ENCODE data around the gene PCSK1. TPM values are rescaled to one million over a fixed set of nuclear protein-coding genes. Genes with fewer than 3 reads are reported as not detected.

The PCSK1 gene
- total RNA-seq, 1 experiment from 2014 or later = 0.41 TPM

DNA sequence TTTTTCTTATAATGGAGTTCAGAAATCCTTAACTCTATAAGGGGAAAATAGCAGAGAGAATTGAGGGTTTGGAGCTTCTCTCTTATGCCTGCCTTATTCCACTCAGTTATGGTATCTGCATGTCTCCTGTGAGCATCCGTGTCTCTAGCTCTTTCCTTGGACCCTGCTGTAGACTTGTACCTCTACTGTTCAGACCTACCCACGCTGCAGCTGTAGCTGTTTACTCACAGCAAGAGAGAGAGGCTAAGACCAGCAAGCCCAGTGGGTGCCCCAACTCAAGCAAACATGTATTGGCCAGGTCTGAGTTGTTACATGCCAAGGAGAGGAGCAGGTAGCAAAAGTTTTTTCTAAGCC lies 7.1 kb upstream of the PCSK1 start:
- CTCF ChIA-PET = interaction anchor here (0.7 kb wide), 4 partner anchors 35 to 301 kb away, joined by 3 to 4 read pairs (median 3); no protein-coding TSS in a partner anchor
- no peaks in the 10 kb centered on the region for H3K9me3 ChIP-seq
- peaks cover 9% of the 10 kb centered on the region for H3K27me3 Mint-ChIP-seq (ENCODE audit: insufficient read depth, unreplicated experiment)
- POLR2A ChIA-PET = no interaction called here
- H3K27ac Mint-ChIP-seq (ENCODE audit: unreplicated experiment) = no peak overlapping the region
- H3K4me3 Mint-ChIP-seq (ENCODE audit: unreplicated experiment) = no peak overlapping the region
- H3K9me3 Mint-ChIP-seq (ENCODE audit: unreplicated experiment) = no peaks in the 10 kb centered on the region
- H3K27me3 ChIP-seq (replicated peaks; ENCODE audit: control insufficient read depth, insufficient read depth, low read length) = no peaks in the 10 kb centered on the region; the same call in 1 of the 2 replicates
- no TSS peak for BruUV-seq (replicated peaks)
- H3K4me1 ChIP-seq = no peaks in the 10 kb centered on the region
- intact Hi-C loops (cut with micrococcal nuclease; ENCODE audit: unreplicated experiment) = no loop called here
- no peak for DNase-seq
- no peaks in the 10 kb centered on the region for H3K36me3 Mint-ChIP-seq (ENCODE audit: insufficient read depth, unreplicated experiment)
- TF ChIP-seq, protein P1, sequence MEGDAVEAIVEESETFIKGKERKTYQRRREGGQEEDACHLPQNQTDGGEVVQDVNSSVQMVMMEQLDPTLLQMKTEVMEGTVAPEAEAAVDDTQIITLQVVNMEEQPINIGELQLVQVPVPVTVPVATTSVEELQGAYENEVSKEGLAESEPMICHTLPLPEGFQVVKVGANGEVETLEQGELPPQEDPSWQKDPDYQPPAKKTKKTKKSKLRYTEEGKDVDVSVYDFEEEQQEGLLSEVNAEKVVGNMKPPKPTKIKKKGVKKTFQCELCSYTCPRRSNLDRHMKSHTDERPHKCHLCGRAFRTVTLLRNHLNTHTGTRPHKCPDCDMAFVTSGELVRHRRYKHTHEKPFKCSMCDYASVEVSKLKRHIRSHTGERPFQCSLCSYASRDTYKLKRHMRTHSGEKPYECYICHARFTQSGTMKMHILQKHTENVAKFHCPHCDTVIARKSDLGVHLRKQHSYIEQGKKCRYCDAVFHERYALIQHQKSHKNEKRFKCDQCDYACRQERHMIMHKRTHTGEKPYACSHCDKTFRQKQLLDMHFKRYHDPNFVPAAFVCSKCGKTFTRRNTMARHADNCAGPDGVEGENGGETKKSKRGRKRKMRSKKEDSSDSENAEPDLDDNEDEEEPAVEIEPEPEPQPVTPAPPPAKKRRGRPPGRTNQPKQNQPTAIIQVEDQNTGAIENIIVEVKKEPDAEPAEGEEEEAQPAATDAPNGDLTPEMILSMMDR (IDR thresholded peaks at IDR 0.05; ENCODE audit: insufficient read depth in 1 of 2, low read depth in 1 of 2, low read length in 1 of 2, severe bottlenecking in 1 of 2, unreplicated experiment in 1 of 2) = no peak
- H3K4me1 Mint-ChIP-seq (ENCODE audit: low read depth, unreplicated experiment) = no peaks in the 10 kb centered on the region
- no peaks in the 10 kb centered on the region for H3K36me3 ChIP-seq (ENCODE audit: control insufficient read depth, insufficient read depth, low read length)
- H3K4me3 ChIP-seq (ENCODE audit: low read depth, low read length) = no peak overlapping the region

DNA sequence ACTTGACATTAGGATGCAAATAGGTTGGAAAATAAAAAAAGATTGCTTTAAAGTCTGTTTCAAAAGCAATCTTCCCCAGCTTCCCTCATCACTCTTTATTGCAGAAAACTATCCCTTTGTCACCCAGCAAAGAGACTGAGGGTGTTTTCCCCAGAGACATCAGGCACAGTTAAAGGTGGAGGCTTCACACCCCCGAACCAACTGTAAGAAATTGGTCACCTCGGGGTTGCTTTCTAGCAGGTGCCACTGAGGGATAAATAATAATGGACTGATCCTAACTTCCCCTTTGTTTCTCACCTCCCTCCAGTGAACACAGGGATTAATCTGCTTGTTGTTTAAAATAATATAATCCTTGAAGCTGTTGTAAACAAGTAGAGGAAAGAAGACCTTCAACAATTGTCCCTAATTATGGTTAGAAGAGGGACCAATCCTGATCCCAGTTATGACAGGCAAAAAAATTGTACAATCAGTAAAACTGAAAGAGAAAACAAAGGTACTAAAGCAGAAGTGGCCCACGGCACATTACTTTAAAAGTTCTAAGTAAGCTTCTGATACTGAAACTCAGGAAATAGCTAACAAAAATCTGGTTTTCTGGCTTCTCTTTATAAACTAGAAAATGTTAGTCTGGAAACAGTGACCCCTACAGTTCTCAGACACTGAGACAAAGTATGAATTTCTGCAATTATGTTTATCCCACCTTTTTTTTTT lies 6.6 kb upstream of the PCSK1 start:
- no peak for DNase-seq
- Mint-ChIP-seq H3K4me1 (ENCODE audit: low read depth, unreplicated experiment) (no peaks in the 10 kb centered on the region), H3K9me3 (ENCODE audit: unreplicated experiment) (no peaks in the 10 kb centered on the region), H3K4me3 (ENCODE audit: unreplicated experiment) (no peak overlapping the region), H3K27me3 (ENCODE audit: insufficient read depth, unreplicated experiment) (peaks cover 12% of the 10 kb centered on the region), H3K27ac (ENCODE audit: unreplicated experiment) (no peak overlapping the region), H3K36me3 (ENCODE audit: insufficient read depth, unreplicated experiment) (no peaks in the 10 kb centered on the region)
- no peaks in the 10 kb centered on the region for H3K4me1 ChIP-seq
- ChIA-PET POLR2A (no interaction called here), CTCF (interaction anchor here (0.7 kb wide), 4 partner anchors 35 to 301 kb away, joined by 3 to 4 read pairs (median 3); no protein-coding TSS in a partner anchor)
- no peaks in the 10 kb centered on the region for H3K27me3 ChIP-seq (replicated peaks; ENCODE audit: control insufficient read depth, insufficient read depth, low read length)
- intact Hi-C loops (cut with micrococcal nuclease; ENCODE audit: unreplicated experiment) = no loop called here
- H3K9me3 ChIP-seq = no peaks in the 10 kb centered on the region
- no peaks in the 10 kb centered on the region for H3K36me3 ChIP-seq (ENCODE audit: control insufficient read depth, insufficient read depth, low read length)
- TF ChIP-seq, protein P1 (IDR thresholded peaks at IDR 0.05; ENCODE audit: insufficient read depth in 1 of 2, low read depth in 1 of 2, low read length in 1 of 2, severe bottlenecking in 1 of 2, unreplicated experiment in 1 of 2) = peak in 1 of 2 experiments; percentile 11
- no TSS peak for BruUV-seq (replicated peaks)
- H3K4me3 ChIP-seq (ENCODE audit: low read depth, low read length) = no peak overlapping the region

DNA sequence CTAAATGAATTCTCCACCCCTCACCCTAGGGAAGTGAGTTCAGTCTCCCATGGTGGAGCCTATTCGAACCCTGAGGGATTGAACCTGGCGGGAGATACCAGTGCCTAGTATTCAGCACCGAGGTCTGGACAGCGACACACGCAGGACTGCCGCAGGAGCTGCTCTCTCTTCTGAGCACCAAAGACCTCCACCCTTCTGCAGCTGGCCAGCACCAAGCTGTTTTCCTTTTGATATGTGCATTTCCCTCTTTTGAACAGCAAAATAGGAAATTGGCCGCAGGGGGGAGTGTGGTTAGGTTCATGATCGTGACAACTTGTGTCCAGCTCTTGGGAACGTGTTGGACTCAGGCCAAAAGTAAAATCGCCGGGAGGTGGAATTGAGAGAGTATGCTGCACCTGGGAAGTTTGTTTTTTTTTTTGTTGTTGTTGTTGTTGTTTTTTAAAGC lies 1.2 kb upstream of the PCSK1 start:
- H3K9me3 Mint-ChIP-seq (ENCODE audit: unreplicated experiment) = no peaks in the 10 kb centered on the region
- no peak overlapping the region for H3K27ac Mint-ChIP-seq (ENCODE audit: unreplicated experiment)
- H3K36me3 Mint-ChIP-seq (ENCODE audit: insufficient read depth, unreplicated experiment) = no peaks in the 10 kb centered on the region
- peaks cover 36% of the 10 kb centered on the region for H3K27me3 Mint-ChIP-seq (ENCODE audit: insufficient read depth, unreplicated experiment)
- intact Hi-C loops (cut with micrococcal nuclease; ENCODE audit: unreplicated experiment) = loop anchor here (5.0 kb wide), 2 partner anchors 48 to 82 kb away; no protein-coding TSS in a partner anchor
- Histone ChIP-seq H3K27me3 (replicated peaks; ENCODE audit: control insufficient read depth, insufficient read depth, low read length) (peaks cover 1% of the 10 kb centered on the region; the same call in 1 of the 2 replicates), H3K4me3 (ENCODE audit: low read depth, low read length) (no peak overlapping the region), H3K36me3 (ENCODE audit: control insufficient read depth, insufficient read depth, low read length) (no peaks in the 10 kb centered on the region), H3K9me3 (no peaks in the 10 kb centered on the region), H3K4me1 (no peaks in the 10 kb centered on the region)
- no TSS peak for BruUV-seq (replicated peaks)
- DNase-seq = peak; percentile 63 to 77
- H3K4me1 Mint-ChIP-seq (ENCODE audit: low read depth, unreplicated experiment) = peaks cover 6% of the 10 kb centered on the region
- ChIA-PET POLR2A (no interaction called here), CTCF (interaction anchor here (0.6 to 0.7 kb wide), 2 partner anchors 65 to 179 kb away, joined by 3 to 5 read pairs; no protein-coding TSS in a partner anchor)
- TF ChIP-seq, protein P1 (IDR thresholded peaks at IDR 0.05; ENCODE audit: insufficient read depth in 1 of 2, low read depth in 1 of 2, low read length in 1 of 2, severe bottlenecking in 1 of 2, unreplicated experiment in 1 of 2) = no peak
- no peak overlapping the region for H3K4me3 Mint-ChIP-seq (ENCODE audit: unreplicated experiment)
